ENCODE data around the gene GINS2. TPM values are rescaled to one million over a fixed set of nuclear protein-coding genes. Genes with fewer than 3 reads are reported as not detected.

Gene GINS2
- total and polyA plus RNA-seq, 12 donors = 0.20 to 2.8 (median 0.72) TPM

DNA sequence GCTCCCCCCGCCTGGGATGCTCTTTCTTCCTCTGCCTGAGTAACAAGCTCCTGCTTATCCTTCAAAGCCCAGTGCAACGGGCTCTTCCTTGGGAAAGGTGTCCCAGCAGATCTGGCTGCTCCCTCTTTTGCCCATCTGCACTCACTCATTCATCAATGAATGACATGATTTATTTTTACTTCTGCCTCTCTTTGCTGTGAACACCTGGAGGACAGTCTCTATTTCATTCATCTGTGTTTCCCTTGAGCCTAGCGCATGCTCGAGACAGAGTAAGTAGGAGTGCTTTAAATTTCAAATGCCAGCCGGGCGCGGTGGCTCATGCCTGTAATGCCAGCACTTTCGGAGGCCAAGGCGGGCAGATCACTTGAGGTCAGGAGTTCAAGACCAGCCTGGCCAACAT lies 22.0 kb upstream of the GINS2 start:
- 92 to 97% methylated on average over 9 of the region's 9 CpGs for WGBS, 2 donors
- ATAC-seq (no peak), DNase-seq (no peak)
- H3K36me3 ChIP-seq = no peaks in the 10 kb centered on the region
- H3K9me3 ChIP-seq = peaks cover 0 to 11% (median 5%) of the 10 kb centered on the region in 11 donors
- no peak overlapping the region for H3K27ac ChIP-seq
- H3K4me1 ChIP-seq = peaks cover 0 to 8% (median 3%) of the 10 kb centered on the region in 9 donors
- H3K4me3 ChIP-seq = no peak overlapping the region
- intact Hi-C loops (cut with DNase I) = loop anchor here in 8 of 10 donors (10.0 kb wide), 4 partner anchors 316 to 596 kb away; partner anchors contain the start of gene CIBAR2 (in 1 of the 8)
- no peaks in the 10 kb centered on the region for H3K27me3 ChIP-seq
- TF ChIP-seq, protein P1, sequence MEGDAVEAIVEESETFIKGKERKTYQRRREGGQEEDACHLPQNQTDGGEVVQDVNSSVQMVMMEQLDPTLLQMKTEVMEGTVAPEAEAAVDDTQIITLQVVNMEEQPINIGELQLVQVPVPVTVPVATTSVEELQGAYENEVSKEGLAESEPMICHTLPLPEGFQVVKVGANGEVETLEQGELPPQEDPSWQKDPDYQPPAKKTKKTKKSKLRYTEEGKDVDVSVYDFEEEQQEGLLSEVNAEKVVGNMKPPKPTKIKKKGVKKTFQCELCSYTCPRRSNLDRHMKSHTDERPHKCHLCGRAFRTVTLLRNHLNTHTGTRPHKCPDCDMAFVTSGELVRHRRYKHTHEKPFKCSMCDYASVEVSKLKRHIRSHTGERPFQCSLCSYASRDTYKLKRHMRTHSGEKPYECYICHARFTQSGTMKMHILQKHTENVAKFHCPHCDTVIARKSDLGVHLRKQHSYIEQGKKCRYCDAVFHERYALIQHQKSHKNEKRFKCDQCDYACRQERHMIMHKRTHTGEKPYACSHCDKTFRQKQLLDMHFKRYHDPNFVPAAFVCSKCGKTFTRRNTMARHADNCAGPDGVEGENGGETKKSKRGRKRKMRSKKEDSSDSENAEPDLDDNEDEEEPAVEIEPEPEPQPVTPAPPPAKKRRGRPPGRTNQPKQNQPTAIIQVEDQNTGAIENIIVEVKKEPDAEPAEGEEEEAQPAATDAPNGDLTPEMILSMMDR (IDR thresholded peaks at IDR 0.05) = no peak

DNA sequence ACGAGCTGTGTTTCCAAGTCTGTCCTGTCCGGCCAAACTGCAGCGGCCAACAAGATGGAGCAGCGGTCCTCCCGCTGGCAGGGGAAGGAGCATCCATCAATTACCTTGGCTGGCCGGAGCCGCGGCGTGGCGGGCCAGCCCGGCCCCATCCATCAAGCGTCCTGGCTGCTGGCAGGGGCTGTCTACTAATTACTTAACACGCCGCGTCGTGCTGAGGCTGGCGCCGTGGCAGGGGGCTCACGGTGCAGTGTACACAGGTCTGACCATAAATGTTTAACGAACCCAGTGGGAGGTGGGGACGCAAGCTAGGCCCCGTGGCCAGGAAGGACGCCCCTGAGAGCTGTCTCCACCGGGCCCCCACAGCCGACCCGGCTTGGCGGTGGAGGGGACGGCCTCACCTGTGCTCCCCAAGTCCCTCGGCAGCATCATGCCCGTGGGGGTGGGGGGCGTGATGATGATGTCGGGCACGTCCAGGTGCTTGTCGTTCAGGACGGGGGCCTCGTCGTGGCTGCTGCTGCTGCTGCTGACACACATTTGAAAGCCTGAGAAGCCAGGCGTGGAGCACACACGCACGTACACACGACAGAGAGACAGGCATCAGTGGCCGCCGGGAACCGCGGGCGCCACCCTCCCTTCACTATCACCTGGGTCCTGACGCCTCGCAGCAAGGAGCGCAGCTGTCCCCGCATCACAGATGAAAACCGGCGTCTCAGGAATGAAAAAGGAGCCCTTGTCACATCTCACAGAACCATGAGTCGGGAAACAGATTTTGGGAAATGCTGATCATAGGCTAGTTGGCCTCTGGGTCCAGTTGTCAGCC lies 21.2 kb upstream of the GINS2 start:
- WGBS, 2 donors = 80 to 83% methylated on average over 53 of the region's 53 CpGs
- TF ChIP-seq, protein P1 (IDR thresholded peaks at IDR 0.05) = no peak
- Histone ChIP-seq H3K4me1 (peaks cover 0 to under 1% (median 0%) of the 10 kb centered on the region in 9 donors), H3K9me3 (peaks cover 0 to 11% (median 5%) of the 10 kb centered on the region in 11 donors), H3K27ac (no peak overlapping the region), H3K27me3 (no peaks in the 10 kb centered on the region), H3K4me3 (no peak overlapping the region), H3K36me3 (no peaks in the 10 kb centered on the region)
- ATAC-seq = no peak
- intact Hi-C loops (cut with DNase I) = loop anchor here in 8 of 10 donors (10.0 kb wide), 4 partner anchors 315 to 595 kb away; partner anchors contain the start of gene CIBAR2 (in 1 of the 8)
- no peak for DNase-seq

DNA sequence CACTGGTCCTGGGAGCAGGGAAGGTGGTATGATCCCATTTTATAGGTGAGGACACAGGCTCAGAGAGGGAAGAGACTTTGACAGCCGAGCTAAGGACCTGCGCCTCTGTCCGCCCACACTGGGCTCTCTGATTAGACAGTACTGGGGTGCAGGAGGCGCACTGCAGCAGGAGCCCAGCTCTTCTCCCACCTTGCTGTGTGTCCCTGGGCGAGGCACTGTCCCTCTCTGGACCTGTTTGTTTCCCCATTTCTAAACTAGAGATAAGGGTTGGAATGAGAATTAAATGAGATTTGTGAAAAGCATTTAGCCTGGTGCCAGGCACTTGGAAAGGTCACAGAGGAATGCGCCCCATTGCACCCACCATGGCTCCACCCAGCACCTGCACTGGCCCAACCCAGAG lies 19.6 kb upstream of the GINS2 start:
- no peak for ATAC-seq
- intact Hi-C loops (cut with DNase I) = no loop called here
- H3K36me3 ChIP-seq = no peaks in the 10 kb centered on the region

DNA sequence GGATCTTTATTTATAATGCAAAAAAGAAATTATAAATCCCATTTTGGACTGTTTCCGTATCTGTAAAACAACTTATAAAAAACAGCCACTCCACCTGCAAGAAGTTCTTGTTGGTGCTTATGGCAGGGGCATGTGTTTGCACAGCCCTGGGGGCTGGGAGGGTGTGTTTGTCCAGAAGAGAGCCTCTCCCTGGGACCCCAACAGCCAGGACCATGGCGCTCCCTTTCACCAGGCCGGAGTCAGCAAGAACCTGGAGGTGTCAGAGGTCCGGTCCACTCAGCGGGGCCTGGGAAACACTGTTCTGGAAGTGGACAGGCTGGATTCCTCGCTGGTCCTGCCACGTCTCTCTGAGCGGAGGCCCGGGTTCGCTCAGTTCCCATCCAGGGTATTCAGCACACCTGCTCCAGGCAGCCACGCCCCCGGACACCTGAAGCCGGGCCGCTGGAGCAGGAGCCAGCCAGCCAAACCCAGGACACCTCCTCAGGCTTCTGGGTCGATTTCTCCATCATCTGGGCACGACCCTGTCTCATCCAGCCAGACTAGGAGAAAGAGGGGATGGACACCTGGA lies 18.9 kb upstream of the GINS2 start:
- intact Hi-C loops (cut with DNase I) = no loop called here
- Histone ChIP-seq H3K4me1 (no peaks in the 10 kb centered on the region), H3K27ac (no peak overlapping the region), H3K36me3 (no peaks in the 10 kb centered on the region), H3K27me3 (no peaks in the 10 kb centered on the region), H3K9me3 (peaks cover 0 to 11% (median 5%) of the 10 kb centered on the region in 11 donors), H3K4me3 (no peak overlapping the region)
- TF ChIP-seq, protein P1 (IDR thresholded peaks at IDR 0.05) = no peak
- 90 to 92% methylated on average over 16 of the region's 16 CpGs for WGBS, 2 donors
- DNase-seq (no peak), ATAC-seq (no peak)

More for the DNA sequence above, 19.6 kb upstream of the GINS2 start:
- no peaks in the 10 kb centered on the region for H3K27me3 ChIP-seq
- WGBS, 2 donors = 95% methylated on average over 6 of the region's 6 CpGs
- no peak overlapping the region for H3K27ac ChIP-seq
- H3K4me1 ChIP-seq = no peaks in the 10 kb centered on the region
- no peak overlapping the region for H3K4me3 ChIP-seq
- no peak for DNase-seq
- TF ChIP-seq, protein P1 (IDR thresholded peaks at IDR 0.05) = no peak
- peaks cover 0 to 11% (median 5%) of the 10 kb centered on the region in 11 donors for H3K9me3 ChIP-seq
